ENCODE measurements around the gene TRMT44. TPM values are rescaled to one million over a fixed set of nuclear protein-coding genes. Genes with fewer than 3 reads are reported as not detected.

The TRMT44 gene
- total RNA-seq, 1 experiment from 2014 or later: 25.8 TPM

- DNase-seq (ENCODE audit: low read depth, low spot score): no peak
- POLR2A ChIA-PET: no interaction called here
- RAD21 ChIA-PET (ENCODE audit: low non-redundant PET in 1 of 2, low total read pairs in 2 of 2, uncharacterized antibody in 2 of 2, unreplicated experiment in 2 of 2): no interaction called here
- ATAC-seq: no peak
- Histone ChIP-seq H4K20me1 (ENCODE audit: insufficient read depth) (no peaks in the 10 kb centered on the region), H3K27ac (ENCODE audit: low read depth, low read length) (no peak overlapping the region), H3K27me3 (ENCODE audit: insufficient read depth, low read length) (no peaks in the 10 kb centered on the region), H3K9me2 (ENCODE audit: insufficient read depth) (no peaks in the 10 kb centered on the region), H3K9me3 (ENCODE audit: control insufficient read depth in 1 of 2, insufficient read depth in 1 of 2, low read depth in 1 of 2, low read length in 2 of 2) (no peaks in the 10 kb centered on the region), H3K4me2 (ENCODE audit: low read length) (no peak overlapping the region), H3K4me1 (ENCODE audit: control insufficient read depth in 1 of 2, insufficient read depth in 2 of 2, low read length in 2 of 2) (peaks cover 0 to 4% of the 10 kb centered on the region in 2 experiments; a peak in 1 of 4 replicates), H3K9ac (ENCODE audit: low read length) (no peak overlapping the region), H3K36me3 (ENCODE audit: control insufficient read depth in 1 of 2, insufficient read depth in 2 of 2, low read length in 2 of 2) (peaks cover 16 to 24% of the 10 kb centered on the region in 2 experiments), H3K4me3 (replicated peaks in 1 of 2; ENCODE audit: low read depth in 1 of 2, low read length in 2 of 2) (no peak overlapping the region), H2AFZ (ENCODE audit: low read depth, low read length, poor library complexity, severe bottlenecking) (no peak overlapping the region), H3K79me2 (ENCODE audit: insufficient read depth, low read length) (peaks cover 6% of the 10 kb centered on the region; the same call in 1 of the 2 replicates)
- CTCF ChIA-PET: no interaction called here
- intact Hi-C loops (cut with micrococcal nuclease): loop anchor here (10.0 kb wide), 1 partner anchor 454 kb away; no protein-coding TSS in a partner anchor
- BruUV-seq (replicated peaks): no TSS peak
- TF ChIP-seq ZFX (IDR thresholded peaks at IDR 0.05): no peak
- TF ChIP-seq ZBTB33 (IDR thresholded peaks at IDR 0.05; ENCODE audit: extremely low read depth, insufficient replicate concordance, low read length): no peak
- no peak for TF ChIP-seq EGR1 (IDR thresholded peaks at IDR 0.05; ENCODE audit: low read depth)
- no peak for TF ChIP-seq POLR2A (IDR thresholded peaks at IDR 0.05; ENCODE audit: borderline replicate concordance, extremely low read depth, insufficient read depth, insufficient read length)
Measured at GRCh38 chr4:8461086-8461485, 20.5 kb downstream of the TRMT44 start.

- H3K9ac ChIP-seq (ENCODE audit: low read length): no peak overlapping the region
- peaks cover 16 to 19% of the 10 kb centered on the region in 2 experiments for H3K36me3 ChIP-seq (ENCODE audit: control insufficient read depth in 1 of 2, insufficient read depth in 2 of 2, low read length in 2 of 2)
- H3K79me2 ChIP-seq (ENCODE audit: insufficient read depth, low read length): peaks cover 6% of the 10 kb centered on the region; the same call in 1 of the 2 replicates
- no peaks in the 10 kb centered on the region for H3K9me2 ChIP-seq (ENCODE audit: insufficient read depth)
- no peak overlapping the region for H3K27ac ChIP-seq (ENCODE audit: low read depth, low read length)
- H3K9me3 ChIP-seq (ENCODE audit: control insufficient read depth in 1 of 2, insufficient read depth in 1 of 2, low read depth in 1 of 2, low read length in 2 of 2): no peaks in the 10 kb centered on the region
- peaks cover 0 to 4% of the 10 kb centered on the region in 2 experiments; a peak in 1 of 4 replicates for H3K4me1 ChIP-seq (ENCODE audit: control insufficient read depth in 1 of 2, insufficient read depth in 2 of 2, low read length in 2 of 2)
- ATAC-seq: no peak
- no peak overlapping the region for H2AFZ ChIP-seq (ENCODE audit: low read depth, low read length, poor library complexity, severe bottlenecking)
- H3K27me3 ChIP-seq (ENCODE audit: insufficient read depth, low read length): no peaks in the 10 kb centered on the region
- H3K4me2 ChIP-seq (ENCODE audit: low read length): no peak overlapping the region
- POLR2A ChIA-PET: no interaction called here
- no peaks in the 10 kb centered on the region for H4K20me1 ChIP-seq (ENCODE audit: insufficient read depth)
- RAD21 ChIA-PET (ENCODE audit: low non-redundant PET in 1 of 2, low total read pairs in 2 of 2, uncharacterized antibody in 2 of 2, unreplicated experiment in 2 of 2): interaction anchor here in 1 of 2 experiments (0.7 kb wide), 1 partner anchor 456 kb away, joined by 3 read pairs; no protein-coding TSS in a partner anchor
- CTCF ChIA-PET: no interaction called here
- H3K4me3 ChIP-seq (replicated peaks in 1 of 2; ENCODE audit: low read depth in 1 of 2, low read length in 2 of 2): no peak overlapping the region
- no peak for DNase-seq (ENCODE audit: low read depth, low spot score)
- BruUV-seq (replicated peaks): no TSS peak
- intact Hi-C loops (cut with micrococcal nuclease): loop anchor here (10.0 kb wide), 1 partner anchor 453 kb away; no protein-coding TSS in a partner anchor
- TF ChIP-seq EGR1 (IDR thresholded peaks at IDR 0.05; ENCODE audit: low read depth): no peak
- TF ChIP-seq SIN3A (IDR thresholded peaks at IDR 0.05; ENCODE audit: low read depth): no peak
- TF ChIP-seq CTCF (IDR thresholded peaks at IDR 0.05 in 2 of 3, conservative IDR thresholded peaks at IDR 0.05 in 1 of 3; ENCODE audit: borderline replicate concordance in 1 of 3, insufficient read depth in 1 of 3, low read depth in 2 of 3, low read length in 2 of 3): no peak
- no peak for TF ChIP-seq MAX (IDR thresholded peaks at IDR 0.05)
- no peak for TF ChIP-seq ZNF274 (IDR thresholded peaks at IDR 0.05; ENCODE audit: low read depth, low read length)
- no peak for TF ChIP-seq REST (IDR thresholded peaks at IDR 0.05; ENCODE audit: low read depth)
- TF ChIP-seq EZH2 (IDR thresholded peaks at IDR 0.05): no peak
- no peak for TF ChIP-seq EZH2phosphoT487 (IDR thresholded peaks at IDR 0.05; ENCODE audit: borderline replicate concordance)
- TF ChIP-seq SRF (IDR thresholded peaks at IDR 0.05; ENCODE audit: low read depth): no peak
- no peak for TF ChIP-seq POLR2A (IDR thresholded peaks at IDR 0.05; ENCODE audit: borderline replicate concordance, extremely low read depth, insufficient read depth, insufficient read length)
Measured at GRCh38 chr4:8461616-8462015, 21.0 kb downstream of the TRMT44 start.
